GM12873 (cell line): ENCODE data around the gene ROR1.

ENCODE experiments used
- CTCF ChIP-seq: IDR thresholded peaks from 2 replicates; pipeline ENCODE4 v1.5.1; 2012; ENCODE audit warnings: low read depth, mild to moderate bottlenecking, moderate library complexity, low read length, control low read depth; ENCODE audit not compliant: insufficient read depth; ENCODE audit errors: missing control alignments

Gene ROR1

GRCh38 chr1:63987014-63987627 lies 213.3 kb downstream of the ROR1 start:
- no peak for TF ChIP-seq CTCF

- TF ChIP-seq CTCF, result no peak
Measured at GRCh38 chr1:63987628-63988024, 213.8 kb downstream of the ROR1 start.

GRCh38 chr1:63988941-63989340 lies 215.1 kb downstream of the ROR1 start:
- TF ChIP-seq CTCF, result no peak

- TF ChIP-seq CTCF, result no peak
Measured at GRCh38 chr1:63991685-63992084, 217.9 kb downstream of the ROR1 start.

GRCh38 chr1:64000021-64000420 lies 226.2 kb downstream of the ROR1 start:
- TF ChIP-seq CTCF, result no peak

- no peak for TF ChIP-seq CTCF
Measured at GRCh38 chr1:64001038-64001437, 227.2 kb downstream of the ROR1 start.

- TF ChIP-seq CTCF, result no peak
Measured at GRCh38 chr1:64004451-64005025, 230.7 kb downstream of the ROR1 start.
